ENCODE data around the gene FGD2.

GRCh38 chr6:37024656-37025337 lies 19.3 kb downstream of the FGD2 start:
- TF ChIP-seq POLR2A (IDR thresholded peaks at IDR 0.05; ENCODE audit: low read length) (no peak), GATA1 (IDR thresholded peaks at IDR 0.05; ENCODE audit: low read depth, low read length) (no peak)
